ENCODE results near the gene DPEP2. TPM values are rescaled to one million over a fixed set of nuclear protein-coding genes. Genes with fewer than 3 reads are reported as not detected.
"Not testable (repeated sequence)": the region's sequence is repeated elsewhere in the genome, so short reads cannot be mapped to it uniquely, and the experiment has no call there.

The DPEP2 gene
- total RNA-seq, 1 experiment from 2014 or later = not detected

- DNase-seq (ENCODE audit: low spot score) = no peak
These were observed 44.7 kb downstream of the DPEP2 start for GRCh38 chr16:67954421-67955196.

- DNase-seq (ENCODE audit: low spot score) = no peak
These were observed 45.5 kb downstream of the DPEP2 start for GRCh38 chr16:67953641-67954375.

- DNase-seq (ENCODE audit: low spot score) = no peak
These were observed 47.8 kb downstream of the DPEP2 start for GRCh38 chr16:67951485-67951884.

- DNase-seq (ENCODE audit: low spot score) = no peak
These were observed 48.9 kb downstream of the DPEP2 start for GRCh38 chr16:67950335-67950843.

- no peak for DNase-seq (ENCODE audit: low spot score)
These were observed 49.6 kb downstream of the DPEP2 start for GRCh38 chr16:67949645-67950044.

- DNase-seq (ENCODE audit: low spot score) = no peak
These were observed 51.3 kb downstream of the DPEP2 start for GRCh38 chr16:67948015-67948414.

DNA sequence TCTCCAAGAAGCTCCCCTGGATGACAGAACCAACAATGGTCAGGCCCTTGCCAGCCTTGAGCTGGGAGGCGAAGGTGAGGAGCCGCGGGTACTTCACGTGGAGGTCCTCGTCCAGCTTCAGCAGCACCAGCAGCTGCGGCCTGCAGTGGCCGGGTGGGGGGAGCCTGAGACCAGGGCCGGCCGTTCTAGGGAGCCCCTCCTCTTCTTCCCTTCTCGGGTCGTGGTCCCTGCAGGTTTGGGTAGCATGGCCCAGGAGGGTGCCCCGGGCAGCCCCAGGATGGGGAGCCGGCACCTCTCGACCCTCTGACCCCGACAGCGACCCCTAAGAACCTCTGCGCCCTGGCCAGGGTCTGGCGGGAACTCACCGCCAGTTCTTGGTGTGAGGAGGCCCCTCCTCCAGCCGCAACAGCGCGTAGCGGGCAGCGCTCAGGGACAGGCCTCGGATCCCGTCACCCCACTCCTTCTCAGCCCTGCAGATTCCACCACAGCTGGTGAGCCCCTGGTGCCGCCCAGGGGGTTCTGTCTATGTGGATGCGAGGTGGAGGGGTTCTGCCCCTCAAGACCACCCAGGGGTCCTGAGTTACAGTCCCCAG, 52.2 kb downstream of the DPEP2 start:
- no peak for DNase-seq (ENCODE audit: low spot score)

DNA sequence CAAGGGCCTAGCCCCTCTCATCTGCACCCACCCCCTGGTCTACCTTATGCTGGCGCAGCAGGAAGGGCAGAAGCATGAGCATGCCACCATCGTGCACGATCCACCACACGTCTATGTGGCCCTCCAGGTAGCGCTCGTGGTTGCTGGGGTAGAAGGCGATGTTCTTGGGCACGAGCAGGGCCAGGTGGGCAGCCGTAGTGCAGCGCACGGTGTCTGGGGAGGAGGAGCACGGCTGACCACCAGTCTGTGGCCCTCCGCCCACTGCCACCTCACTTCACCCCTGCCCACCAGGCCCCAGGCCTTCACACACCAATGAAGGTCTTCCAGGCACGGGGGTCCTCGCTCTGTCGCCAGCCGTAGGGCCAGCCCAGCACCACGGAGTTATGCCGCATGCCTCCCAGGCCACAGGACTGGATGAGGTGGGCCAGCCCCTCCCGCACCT, 53.1 kb downstream of the DPEP2 start:
- DNase-seq (ENCODE audit: low spot score) = no peak

DNA sequence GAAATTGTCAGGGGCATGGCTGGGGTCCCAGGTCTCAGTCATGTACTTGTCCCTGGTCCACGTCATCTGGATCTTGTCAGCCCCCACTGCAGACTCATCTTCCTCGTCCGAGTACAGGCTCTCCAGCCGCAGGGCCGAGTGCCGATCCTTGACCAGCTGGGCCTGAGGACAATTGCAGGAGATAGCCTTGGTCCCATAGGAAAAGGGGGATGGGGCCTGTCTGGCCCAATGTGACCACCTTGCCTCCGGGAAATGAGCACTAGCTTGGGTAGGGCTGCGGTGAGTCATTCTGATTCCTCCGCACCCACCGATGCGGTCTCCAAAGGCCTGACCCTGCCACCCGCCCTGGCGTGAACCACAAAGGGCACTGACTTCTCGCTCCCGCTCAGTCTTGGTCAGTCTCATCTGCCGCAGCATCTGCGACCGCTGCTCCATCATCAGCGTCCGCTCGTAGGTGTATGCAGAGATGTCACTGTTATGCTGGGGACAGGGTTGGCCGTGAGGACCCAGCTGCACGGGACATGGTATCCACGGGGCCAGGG, 53.8 kb downstream of the DPEP2 start:
- DNase-seq (ENCODE audit: low spot score) = no peak

- DNase-seq (ENCODE audit: low spot score) = no peak
These were observed 54.4 kb downstream of the DPEP2 start for GRCh38 chr16:67944690-67945391.

- DNase-seq (ENCODE audit: low spot score) = no peak
These were observed 55.4 kb downstream of the DPEP2 start, which contains the start of gene LCAT for GRCh38 chr16:67943619-67944504. Gene LCAT (minus strand): TSS chr16:67944120. CDS start chr16:67944101, 19 bp downstream.

DNA sequence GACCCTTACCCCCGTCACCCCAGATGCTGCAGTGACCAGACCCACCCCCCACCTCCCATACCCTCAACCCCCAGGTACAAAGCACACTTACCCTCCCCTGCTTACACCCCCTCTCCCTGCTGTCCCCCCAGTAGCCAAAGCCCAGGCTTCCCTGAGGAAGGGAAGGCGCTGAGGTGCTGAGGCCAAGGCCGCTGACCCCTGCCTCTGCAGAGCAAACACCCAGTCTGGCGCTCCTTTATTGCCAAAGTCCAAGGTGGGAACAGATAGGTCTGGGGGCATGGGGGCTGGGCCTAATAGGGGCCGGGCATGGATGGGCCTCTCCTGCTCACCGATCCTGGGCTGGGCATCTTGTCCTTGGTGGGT, 56.0 kb downstream of the DPEP2 start:
- DNase-seq (ENCODE audit: low spot score) = no peak

DNA sequence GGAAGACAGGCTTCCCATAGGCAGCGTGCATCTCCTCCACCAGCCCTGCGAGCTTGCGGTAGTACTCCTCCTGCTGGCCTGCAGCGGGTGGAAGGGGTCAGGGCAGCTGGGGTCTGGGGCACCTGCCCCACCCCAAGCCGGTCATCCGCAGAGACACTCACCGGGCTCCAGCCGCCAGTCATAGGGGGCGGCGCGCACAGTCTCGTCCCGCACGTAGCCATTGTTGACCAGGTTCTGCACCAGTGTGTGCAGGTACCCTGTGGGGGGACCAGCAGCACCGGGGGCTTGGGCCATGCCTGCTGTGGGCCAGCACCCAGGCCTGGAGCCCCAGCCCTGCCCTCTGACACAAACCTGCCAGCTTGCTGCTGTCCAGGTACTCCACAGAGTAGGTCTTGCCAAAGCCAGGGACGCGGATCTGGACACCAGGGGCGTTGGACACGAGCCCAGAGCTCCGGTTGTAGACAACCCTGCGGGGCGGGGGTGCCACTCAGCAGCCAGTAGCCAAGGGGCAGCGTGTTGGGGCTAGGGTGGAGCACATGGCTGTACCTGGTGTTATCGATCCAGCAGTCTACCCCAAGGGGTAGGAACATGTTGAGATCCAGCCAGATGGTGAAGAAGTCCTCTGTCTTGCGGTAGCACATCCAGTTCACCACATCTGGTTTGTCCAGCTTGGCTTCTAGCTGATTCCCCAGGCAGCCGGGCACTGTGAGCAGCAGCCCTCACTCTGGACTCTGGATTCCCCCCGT, 56.6 kb downstream of the DPEP2 start:
- DNase-seq (ENCODE audit: low spot score) = no peak

DNA sequence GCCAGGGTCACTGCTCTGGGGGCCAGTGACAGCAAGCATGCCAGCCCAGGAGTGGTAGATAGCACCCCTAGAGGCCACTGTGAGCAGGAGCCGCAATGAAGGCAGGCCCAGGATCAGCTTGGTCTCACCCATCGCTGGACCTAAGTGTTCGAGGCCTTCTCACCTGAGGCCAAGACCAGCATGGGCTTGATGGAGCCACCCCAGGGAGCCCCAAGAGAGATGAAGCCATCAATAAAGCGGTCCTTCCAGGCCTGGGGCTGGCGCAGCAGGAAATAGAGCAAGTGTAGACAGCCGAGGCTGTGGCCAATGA, 57.1 kb downstream of the DPEP2 start:
- DNase-seq (ENCODE audit: low spot score) = no peak

- no peak for DNase-seq (ENCODE audit: low spot score)
These were observed 57.6 kb downstream of the DPEP2 start for GRCh38 chr16:67941469-67942199.

DNA sequence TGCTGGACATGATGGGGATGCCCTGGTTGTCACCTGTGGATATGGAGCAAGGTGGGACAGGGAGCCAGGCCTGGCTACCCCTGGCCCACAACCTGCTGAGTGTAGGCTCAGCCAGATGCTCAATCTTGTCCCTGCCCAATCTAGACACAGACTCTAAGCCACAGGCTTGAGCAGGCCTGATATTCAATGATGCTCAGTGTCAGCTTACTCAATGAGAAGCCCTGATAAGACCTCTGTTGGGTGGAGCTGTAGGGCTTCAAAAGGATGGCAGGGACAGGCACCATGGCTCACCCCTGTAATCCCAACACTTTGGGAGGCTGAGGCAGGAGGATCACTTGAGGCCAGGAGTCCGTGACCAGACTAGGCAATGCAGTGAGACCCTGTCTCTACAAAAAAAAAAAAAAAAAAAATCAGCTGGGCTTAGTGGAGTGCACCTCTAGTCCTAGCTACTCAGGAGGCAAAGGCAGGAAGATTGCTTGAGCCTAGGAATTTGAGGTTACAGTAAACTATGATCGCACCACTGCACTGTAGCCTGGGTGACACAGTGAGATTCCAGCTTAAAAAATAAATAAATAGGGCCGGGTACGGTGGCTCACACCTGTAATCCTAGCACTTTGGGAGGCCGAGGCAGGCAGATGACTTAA, 58.7 kb downstream of the DPEP2 start:
- no peak for DNase-seq (ENCODE audit: low spot score)

DNA sequence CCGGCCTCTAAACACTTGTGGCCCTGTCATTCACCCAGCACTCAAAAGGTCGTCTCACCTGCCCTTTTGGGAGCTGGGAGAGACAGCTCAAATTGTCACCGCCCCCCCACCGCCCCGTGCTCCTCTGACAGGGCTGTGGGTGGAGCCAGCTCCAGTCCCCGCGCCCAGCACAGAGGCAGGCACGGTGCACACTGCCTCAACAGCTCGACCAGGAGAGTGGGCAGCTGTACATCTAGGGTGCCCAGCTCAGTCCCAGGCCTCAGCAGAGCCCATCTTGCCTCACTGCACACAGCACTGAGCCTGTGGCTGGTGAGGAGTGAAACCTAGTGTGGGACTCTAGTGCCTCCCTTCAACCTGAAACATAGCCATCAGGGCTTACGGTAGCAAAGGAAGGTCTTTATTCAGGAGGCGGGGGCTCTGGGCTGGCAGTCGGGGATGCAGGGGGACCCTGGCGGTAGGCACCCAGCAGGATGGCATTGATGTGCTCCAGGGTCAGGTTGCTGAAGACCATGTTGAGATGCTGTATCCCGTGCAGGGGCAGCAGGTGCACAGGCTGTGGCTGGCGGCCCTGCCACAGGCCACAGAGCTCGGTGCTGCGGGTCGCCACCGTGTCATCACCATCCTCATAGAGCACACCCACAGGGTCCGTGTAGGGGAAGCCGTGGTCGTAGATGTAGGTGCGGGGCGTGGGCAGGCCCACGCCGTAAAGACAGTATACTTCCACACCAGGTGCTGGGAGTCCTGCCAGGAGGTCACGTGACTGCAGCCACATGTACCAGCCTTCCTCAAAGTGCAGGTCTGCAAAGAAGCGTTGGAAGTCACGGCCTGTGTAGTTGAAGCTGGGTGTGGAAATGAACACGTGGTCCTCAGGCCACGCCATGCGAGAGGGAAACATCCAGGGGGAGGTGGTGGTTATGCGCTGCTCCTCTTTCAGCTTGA, 59.5 kb downstream of the DPEP2 start:
- DNase-seq (ENCODE audit: low spot score) = no peak

- DNase-seq (ENCODE audit: low spot score) = not testable (repeated sequence)
These were observed 61.6 kb downstream of the DPEP2 start for GRCh38 chr16:67937713-67938112.

All from H4 (cell line).